Activated CD8-positive, alpha-beta memory T cell treated with anti-CD3 and anti-CD28 coated beads, Interleukin-2, amount 50 U/mL, for 24 hours (primary cell): Measurements from ENCODE around the gene PHC2.

Experiments
- DNase-seq: peaks from one replicate; pipeline ENCODE4 v3.0.0-alpha.2; 2020; ENCODE audit errors: extremely low read depth

Gene PHC2

DNA sequence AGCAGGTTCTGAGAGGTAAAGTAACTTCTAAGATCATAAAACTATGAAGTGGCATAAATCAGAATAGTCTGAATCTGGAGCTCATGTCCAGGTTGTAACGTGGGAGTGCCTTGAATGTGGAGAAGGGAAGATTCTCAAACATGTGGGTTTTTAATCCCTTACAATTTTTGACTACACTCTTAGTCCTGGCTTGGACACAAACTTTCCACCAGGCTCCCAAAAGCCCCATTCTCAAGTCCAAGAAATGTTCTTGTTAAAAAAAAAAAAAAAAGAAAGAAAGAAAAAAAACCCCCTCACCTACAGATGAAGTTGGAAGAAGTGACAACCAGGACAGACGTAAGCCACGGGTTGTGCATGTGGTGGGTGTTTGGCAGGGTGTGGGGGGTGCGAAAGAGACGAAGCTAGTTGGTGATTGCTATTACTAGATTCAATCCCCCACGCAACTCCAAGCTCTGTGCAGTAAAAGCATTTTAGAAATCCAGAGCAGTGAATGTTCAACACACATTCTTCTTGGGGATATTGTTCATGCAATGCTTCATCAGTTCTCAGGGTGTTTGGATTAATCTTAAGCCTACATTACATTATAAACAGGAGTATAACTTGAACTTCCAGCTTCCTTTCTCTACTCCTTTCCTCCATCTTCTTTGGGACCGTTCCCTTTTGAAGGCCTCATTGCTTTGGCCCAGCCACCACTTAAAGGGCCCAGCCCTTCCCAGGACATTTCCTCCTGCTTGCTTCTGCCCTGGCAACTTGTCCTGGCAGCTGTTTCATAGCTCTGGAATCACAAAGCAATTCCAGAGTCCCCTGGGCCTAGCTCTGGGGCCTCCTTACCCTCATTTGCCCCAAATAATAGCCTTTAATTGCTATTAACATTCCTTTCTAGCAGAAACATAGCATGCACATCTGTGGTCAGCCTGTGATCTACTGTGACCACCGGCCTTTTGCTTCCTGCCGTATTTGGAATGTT lies 41.8 kb downstream of the PHC2 start:
- no peak for DNase-seq

DNA sequence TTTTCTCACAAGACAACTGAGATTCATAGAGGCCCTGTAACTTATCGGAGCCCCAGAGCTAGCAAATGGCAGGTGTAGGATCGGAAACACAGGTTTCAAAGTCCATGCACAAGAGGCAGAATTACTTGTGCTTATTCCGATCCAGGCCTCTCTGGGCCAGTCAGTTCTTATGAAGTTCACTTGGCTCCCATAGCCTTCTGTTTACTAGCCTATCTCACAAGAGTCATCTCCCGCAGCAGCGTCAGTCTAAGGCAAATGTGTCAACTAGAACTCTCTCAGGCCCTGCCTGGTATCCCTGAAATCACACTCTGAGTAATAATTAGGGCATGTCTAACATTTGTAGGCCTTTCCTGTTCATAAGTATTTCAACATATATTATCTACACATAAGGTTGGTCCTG lies 43.3 kb downstream of the PHC2 start:
- DNase-seq: no peak

DNA sequence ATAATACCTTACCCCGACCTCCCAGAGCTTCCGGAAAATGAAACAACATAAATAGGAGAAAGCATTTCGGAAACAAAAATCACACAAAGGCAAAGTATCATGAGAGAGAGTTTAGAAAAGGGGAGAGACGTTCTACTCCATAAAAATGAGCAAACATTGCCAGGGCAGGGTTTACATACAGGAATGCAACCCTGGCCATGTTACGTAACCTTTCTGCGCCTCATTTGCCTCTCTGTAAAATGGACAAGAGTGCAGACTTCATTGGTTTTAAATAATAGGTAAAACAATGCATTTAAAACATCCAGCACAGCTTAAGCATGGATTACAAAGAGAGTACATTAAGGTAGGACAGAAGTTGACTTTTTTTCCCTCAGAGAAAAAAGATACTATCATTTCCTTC lies 45.6 kb downstream of the PHC2 start:
- no peak for DNase-seq

DNA sequence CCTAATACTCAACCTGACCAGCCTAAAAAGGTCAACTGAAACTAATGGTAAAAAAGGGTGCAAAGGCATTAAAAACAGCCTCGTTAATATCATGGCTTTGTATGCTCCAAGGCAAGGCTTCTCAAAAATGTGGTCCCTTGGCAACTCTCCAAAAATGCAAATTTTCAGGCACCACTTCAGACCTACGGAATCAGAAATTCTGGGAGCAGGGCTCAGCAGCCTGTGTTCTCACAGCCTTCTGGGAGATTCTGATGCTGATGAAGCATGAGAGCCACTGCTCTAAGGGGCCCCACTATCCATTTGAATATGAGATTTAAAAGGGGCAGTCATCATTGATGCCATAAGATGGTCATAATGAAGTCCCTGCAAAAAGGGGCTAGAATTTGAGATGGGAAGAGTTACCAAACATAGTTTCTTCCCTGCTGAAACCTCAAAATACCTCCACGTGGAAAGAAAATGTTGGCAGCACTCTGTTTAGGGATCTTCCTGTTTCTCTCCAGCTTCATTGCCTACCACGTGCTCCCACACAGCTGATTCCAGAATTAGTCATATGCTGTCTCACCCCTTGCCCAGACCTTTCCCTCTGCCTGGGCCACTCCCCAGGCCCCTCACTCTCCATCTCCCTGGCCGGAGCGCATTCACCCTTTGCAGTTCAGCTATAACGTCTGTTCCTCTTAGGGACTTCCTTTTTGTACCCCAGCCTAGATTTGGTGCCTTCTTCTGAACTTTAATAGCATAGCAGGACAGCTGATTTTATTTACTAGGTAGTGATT lies 46.7 kb downstream of the PHC2 start:
- no peak for DNase-seq

DNA sequence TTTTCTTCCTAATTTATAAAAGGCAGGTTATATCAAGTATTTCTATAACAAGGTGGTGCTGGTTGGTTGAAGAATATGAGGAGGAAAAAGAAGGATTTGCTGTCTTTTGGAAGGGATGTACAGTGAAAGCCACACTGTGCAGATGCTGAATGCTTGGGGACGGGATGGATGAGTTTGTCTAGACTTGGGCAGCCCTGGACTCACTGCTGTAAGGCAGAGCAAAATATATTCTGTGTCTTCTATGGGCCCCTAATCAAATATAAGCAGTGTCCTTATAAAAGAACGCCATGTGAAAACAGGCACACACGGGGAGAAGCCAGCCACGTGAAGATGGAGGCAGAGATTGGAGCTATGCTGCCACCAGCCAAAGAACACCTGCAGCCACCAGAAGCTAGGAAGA lies 47.4 kb downstream of the PHC2 start:
- DNase-seq: no peak

DNA sequence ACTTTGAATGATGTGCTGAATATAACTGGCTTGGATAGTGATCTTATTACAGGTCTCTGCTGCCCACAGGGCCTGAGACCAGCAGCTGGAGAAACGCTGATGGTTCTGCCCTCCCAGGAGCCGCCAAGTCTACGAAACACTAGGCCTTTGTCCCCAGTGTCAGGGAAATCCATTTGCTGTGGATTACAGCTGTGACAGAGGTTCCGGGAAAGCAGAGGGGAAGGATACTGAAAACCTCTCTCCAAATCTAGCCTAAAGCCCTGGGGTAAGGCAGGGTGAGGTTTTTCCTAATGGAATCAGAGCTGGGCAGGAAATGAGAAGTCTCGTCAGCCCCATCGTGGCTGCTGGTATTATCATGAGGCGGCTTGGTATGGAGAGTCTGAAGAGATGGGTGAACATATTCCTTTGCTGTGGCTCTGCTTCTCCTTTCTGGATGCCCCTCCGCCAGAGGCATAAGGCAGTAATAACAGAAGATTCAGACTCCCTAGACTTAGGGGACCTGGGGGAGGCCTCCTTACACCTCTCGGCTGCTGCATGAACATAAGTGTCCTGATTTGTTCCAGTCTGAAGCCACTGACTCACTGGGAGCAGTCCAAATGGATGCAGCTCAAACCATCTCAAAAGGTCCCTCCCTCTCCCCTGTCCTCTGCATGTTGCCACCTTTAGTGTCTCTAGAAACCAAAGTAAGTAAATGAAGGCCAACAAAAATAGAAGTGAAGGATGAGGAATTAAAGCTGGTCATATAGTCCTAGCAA lies 48.1 kb downstream of the PHC2 start:
- DNase-seq: no peak

DNA sequence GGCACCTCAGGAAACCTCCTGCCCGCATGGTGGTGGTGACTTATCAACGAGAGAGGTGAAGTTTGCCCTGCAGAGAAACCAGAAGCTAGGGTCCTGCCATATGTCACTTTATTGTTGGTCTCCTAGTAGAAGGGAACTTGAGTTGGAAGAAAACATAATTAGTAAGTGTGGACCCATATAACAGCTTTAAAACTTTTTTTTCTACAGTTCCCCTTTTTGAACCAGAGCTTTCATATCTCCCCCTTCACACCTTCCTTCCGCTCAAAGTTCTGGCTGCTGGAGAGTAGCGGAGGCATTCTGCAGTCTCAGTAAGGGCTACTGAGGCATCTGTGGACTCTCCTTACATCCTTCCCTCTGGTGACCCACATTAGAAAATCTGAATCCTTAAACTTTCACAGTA lies 48.9 kb downstream of the PHC2 start:
- DNase-seq: no peak

DNA sequence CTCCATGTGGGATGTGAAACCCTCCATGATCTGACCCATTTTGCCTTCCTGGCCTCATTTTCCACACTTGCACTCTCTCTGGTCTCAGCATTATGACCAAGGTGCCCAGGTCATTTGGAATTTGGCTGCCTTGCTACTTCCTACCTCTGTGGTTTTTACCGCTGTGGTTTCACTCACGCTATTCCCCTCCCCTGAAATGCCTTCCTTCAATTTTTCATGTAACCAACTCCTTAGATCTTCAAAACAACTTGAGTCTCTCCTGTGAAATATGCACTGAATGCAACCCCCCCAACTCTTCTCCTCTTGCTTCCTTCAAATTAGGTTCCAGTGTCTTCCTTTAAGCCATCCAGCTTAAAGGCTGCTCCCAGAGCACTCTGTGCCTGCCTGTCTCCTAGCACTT lies 50.1 kb downstream of the PHC2 start:
- no peak for DNase-seq

DNA sequence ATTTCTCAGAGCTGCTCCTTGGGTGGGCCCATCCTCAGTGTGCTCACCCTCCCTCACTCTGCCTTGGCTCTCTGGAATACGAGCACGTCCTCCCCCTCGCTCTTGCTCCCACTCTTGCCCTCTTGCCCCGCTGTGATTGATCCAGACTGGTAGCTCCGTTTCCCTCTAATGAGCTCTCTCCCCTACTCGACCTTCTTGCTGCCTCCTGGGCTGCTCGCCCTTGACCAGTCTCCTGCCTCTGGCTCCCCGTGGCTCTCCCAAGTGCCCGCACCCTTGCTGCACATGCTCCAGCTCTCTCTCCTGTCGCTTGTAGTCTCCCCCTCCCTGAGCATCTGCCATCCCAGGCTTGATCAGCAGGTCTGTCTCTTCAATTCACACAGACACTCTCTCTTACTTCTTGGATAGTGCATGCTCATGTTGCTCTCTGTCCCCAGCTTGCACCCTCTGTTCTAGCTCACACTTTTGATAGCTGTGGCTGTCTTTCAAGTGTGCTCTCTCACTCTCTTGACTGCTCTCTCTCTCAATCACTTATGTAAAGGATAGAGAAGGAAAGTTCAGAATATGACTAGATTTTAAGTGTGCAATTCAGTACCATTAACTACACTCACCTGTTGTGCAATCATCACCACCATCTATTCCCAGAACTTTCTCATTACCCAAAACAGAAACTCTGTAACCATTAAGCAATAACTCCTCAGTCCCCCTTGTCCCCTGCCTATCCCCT lies 51.1 kb downstream of the PHC2 start:
- DNase-seq: no peak

DNA sequence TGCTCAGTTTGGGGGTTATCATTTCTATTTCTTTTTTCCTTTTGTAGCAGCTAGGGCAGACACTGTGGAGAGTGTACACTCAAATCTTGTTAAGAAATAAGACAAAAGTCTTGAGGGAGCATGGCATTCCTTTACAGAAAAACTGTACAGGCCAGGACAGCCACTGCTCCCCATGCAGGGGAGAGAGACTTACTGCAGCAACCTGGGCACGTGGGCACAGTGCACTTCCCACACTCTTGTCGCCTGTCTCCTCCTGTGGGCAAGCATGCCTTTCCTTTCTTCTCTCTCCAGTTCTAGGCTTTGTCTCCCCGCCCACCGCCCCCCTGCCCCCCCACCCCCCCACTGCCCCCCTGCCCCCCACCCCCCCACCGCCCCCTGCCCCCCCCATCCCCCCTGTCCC lies 51.9 kb downstream of the PHC2 start:
- DNase-seq: no peak

DNA sequence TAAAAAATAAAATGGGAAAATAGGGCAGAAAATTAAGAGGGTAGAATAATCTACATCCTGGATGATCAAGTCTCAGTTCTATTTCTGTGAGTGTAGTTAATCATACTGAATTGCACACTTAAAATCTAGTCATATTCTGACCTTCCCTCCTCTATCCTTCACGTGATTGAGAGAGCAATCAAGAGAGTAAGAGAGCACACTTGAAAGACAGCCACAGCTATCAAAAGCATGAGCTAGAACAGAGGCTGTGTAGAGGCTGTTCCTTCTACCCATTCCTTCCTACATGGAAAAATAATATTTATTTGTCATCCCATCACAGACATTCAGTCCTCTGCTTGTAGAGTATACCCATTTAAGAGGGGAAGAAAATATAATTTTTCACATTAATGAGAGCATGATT lies 52.4 kb downstream of the PHC2 start:
- no peak for DNase-seq

DNA sequence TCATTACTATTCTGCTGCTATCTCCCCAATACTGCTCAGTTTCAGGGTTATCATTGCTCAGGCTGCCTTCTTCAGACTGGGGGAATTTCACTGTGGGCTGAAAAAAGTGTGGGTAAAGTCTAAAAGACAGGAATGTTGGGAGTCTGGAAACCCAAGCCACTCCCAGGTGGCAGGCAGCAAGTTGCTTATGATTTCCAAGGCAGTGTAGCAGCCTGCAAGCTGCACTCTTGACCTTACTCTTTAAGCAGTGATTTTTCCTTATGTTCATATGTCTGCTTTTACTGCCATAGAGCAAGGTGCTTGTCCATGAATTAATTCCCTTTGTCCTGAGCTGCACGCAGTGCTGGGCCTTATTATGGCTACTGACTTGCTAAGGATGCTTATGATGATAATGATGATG lies 53.1 kb downstream of the PHC2 start:
- no peak for DNase-seq

DNA sequence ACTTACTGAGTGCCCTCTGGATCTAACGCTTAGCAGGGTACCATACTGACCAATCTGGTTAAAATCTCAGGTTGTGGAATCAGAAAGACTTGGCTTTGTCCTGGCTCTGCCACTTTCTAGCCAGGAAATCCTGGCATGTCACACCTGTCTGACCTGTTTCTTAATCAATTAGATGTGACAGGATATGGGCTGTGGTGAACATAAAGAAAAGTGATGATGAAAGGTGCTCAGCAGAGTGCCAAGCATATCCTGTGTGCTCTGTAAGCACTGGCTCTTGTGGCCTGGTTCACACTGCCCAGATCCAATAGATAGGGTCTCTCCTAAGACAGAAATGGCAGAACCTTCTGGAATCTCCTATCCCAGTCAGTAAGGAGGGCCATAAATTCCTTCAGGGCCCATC lies 53.9 kb downstream of the PHC2 start:
- DNase-seq: no peak

DNA sequence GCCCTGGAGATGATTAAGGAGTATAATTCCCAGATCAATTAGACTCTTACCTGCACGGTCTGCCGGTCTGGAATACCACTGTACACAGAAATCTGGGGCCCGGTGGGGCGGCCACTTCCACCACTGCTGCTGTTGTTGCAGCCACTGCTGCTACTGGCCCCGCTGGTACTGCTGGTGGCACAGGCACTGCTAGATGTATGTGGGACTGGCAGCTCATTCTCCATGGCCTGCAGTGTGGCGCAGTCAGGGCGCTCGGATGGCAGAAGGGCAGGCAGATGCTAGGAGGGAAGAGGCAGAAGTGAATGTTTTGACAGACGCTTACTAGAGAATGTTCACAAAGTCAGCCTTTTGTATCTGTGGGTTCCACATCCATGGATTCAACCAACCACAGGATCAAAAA lies 55.6 kb downstream of the PHC2 start:
- DNase-seq: no peak

DNA sequence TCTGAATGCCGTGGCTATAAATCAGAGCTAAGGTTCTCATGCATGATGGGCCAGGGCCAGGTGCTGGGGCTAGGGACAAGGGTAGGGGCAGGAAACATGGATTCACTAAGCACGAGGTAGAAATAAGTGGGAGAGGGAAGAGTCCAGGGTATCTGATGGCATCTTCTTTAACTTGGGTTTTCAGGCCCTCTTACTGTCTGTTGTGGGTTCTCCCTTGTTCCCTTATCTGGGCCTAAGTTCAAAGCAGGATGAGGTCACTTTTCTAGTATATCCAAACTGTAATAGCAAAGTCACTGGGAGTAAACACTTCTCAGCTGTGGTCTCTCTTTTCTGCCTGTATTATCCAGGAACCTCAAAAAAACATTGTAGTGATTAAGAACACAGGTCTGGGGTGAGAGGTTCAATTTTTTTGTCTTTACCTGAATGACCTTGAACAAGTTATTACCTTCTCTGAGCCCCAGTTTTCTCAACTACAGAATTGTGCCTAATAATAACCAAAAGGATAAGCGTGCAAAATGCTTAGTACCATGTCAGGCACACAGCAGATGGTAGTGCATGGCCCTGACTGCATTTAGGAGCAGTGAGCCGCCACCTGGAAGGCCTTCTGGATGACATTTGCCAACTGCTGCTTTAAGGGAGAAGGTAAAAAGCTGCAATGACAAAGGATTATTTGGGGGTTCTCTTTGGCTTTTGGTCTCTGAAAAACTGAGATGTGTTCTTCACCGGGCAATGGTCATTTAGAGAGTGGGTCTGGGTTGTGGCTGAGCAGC lies 56.4 kb downstream of the PHC2 start:
- no peak for DNase-seq

DNA sequence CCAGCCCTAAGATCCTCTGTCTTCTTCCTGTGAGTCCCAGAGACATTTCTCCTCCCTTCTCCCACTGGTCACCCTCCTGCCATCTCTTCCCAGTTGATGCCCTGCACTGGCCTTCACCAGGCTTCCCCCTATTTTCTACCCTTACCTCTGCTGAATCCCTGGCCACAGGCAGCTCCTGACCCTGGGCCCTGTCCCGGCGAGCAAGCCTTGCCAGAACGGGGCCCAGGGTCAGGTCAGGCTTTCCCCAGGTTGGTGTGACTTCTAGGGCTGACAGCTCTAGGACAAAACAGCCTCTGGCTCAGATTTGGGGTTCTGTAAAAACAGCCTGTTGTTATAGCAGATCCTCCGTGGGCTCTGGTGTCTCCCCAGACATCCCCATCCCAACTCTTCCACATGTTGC lies 57.3 kb downstream of the PHC2 start:
- no peak for DNase-seq

DNA sequence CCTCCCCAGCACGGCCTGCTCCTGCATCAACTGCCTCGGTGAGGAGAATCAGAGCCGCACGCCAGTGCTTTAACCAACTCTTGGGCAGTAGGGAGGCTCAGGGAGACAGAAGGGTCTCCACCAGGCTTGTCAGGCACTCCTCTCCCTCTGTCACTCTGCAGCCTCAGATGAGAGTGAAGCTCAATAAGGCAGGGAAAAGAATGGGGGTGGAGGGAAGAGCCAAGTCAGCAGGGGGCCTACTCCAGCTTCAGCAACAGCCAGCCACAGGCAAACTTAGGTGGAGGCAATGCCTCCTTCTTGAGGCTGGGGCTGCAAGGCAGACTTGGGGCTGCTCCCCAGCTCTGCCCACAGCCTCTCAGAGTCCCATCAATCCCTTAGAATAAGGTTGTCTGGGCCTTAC lies 58.2 kb downstream of the PHC2 start:
- no peak for DNase-seq

DNA sequence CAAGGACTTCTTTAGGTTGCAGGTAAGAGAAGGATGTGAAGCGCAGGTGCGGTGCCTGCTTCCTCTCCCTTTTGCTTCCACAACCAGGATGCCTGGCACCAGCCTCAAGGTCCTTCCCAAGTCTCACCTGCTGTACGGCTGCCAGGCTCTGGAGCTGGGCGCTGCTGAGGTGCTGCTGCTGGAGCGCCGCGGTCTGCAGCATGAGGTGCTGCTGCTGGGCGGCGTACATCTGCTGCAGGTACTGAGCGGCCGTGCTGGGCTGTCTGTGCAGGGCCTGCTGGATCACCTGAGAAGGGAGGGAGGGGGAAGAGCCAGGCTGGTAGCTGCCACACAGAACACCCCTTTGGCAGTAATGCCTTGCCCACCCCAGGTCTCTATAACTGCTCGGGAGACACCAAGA lies 58.7 kb downstream of the PHC2 start:
- DNase-seq: no peak

DNA sequence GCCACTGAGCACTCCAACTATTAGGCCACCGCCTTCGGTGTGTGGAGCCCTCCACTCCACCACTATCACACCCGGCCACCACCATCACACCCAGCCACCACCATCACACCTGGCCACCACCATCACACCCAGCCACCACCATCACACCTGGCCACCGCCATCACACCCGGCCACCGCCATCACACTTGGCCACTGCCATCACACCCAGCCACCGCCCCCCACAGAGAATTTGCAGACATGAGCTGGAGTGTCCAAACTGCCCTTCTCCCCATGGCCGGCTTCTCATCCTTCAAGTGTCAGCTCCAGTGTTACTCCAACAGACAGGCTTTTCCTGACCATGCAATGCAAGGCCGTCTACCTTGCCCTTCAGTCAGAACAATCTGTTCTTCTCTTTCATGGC lies 59.6 kb downstream of the PHC2 start:
- no peak for DNase-seq

DNA sequence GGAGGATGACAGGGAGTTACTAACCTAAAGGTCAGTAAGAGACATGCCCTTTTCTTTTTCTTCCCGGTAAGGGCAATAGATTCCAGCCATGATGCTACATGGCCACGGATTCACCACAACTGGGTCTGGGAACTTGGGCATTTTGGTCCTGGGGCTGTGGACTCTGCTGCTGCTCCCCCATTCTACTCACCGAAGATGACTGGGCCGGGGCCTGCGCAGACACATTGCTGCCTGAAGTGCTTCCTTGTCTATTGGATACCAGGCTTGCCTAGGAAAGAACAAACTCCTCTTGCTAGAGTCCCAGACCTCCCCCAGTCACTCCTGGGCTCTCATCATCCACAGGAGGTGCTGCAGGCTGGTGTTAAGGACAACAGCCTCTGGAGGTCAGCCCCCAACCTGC lies 60.1 kb downstream of the PHC2 start:
- no peak for DNase-seq

DNA sequence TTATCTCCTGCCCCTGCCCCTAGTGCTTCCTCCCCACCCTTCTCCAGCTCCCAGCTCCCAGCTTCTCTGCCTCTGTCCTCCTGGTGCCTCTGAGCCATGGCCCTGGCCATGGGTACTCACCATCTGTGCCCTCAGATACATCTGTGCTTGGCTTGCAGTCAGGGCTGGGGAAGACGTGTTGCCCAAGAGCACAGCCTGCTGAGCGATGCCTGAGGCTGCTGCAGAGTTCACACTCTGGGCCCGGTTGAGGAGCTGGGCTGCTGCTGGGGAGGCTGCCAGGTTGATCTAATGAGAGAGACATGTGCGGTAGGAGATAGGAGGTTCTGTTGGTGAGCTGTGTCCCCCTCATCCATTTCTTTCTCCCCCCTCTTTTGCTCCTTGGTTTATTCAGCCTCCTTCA lies 60.6 kb downstream of the PHC2 start:
- no peak for DNase-seq
